GM12874 (cell line): ENCODE measurements around the gene PTPN21.

Source experiments
- CTCF ChIP-seq: IDR thresholded peaks from 2 replicates; pipeline ENCODE4 v1.5.1; 2011; ENCODE audit warnings: low read depth, mild to moderate bottlenecking, control low read depth, low read length, moderate library complexity; ENCODE audit not compliant: insufficient read depth

The PTPN21 gene

GRCh38 chr14:88542857-88543795, 11.7 kb downstream of the PTPN21 start:
- TF ChIP-seq CTCF: no peak

GRCh38 chr14:88541324-88541723, 13.5 kb downstream of the PTPN21 start:
- TF ChIP-seq CTCF: no peak

- TF ChIP-seq CTCF: no peak
Measured at GRCh38 chr14:88535813-88536212, 19.0 kb downstream of the PTPN21 start.

GRCh38 chr14:88535149-88535548, 19.7 kb downstream of the PTPN21 start:
- no peak for TF ChIP-seq CTCF

GRCh38 chr14:88533064-88533602, 21.7 kb downstream of the PTPN21 start:
- TF ChIP-seq CTCF: no peak

GRCh38 chr14:88522393-88522792, 32.4 kb downstream of the PTPN21 start:
- TF ChIP-seq CTCF: no peak

GRCh38 chr14:88521818-88522217, 33.0 kb downstream of the PTPN21 start:
- TF ChIP-seq CTCF: no peak
